Neural progenitor cell (in vitro differentiated cells): ENCODE data around the gene CACNA1D. TPM values are rescaled to one million over a fixed set of nuclear protein-coding genes. Genes with fewer than 3 reads are reported as not detected.

ENCODE experiments used
- DNase-seq: peaks from one replicate; pipeline ENCODE4 v3.0.0-alpha.2; 2016; ENCODE audit warnings: low spot score
- H2AFZ ChIP-seq: fragments of 200-600 bp; sonication (generic); replicated peaks from 2 replicates; pipeline ENCODE4 v1.6.1; 2016; ENCODE audit warnings: antibody characterized with exemption
- H3F3A ChIP-seq: fragments of 200-600 bp; sonication (generic); 2 replicates; pipeline ENCODE4 v1.6.1; 2016; ENCODE audit warnings: antibody characterized with exemption, low read depth
- H3K27ac ChIP-seq: fragments of 200-600 bp; sonication (generic); 2 replicates; pipeline ENCODE4 v1.5.1; 2016; ENCODE audit warnings: mild to moderate bottlenecking
- H3K27me3 ChIP-seq: fragments of 200-600 bp; sonication (generic); 2 replicates; pipeline ENCODE4 v1.6.1; 2016; ENCODE audit warnings: mild to moderate bottlenecking, moderate library complexity
- H3K36me3 ChIP-seq: fragments of 200-600 bp; sonication (generic); 2 replicates; pipeline ENCODE4 v1.5.1; 2016
- H3K4me1 ChIP-seq: fragments of 200-600 bp; sonication (generic); 2 replicates; pipeline ENCODE4 v1.6.1; 2016; ENCODE audit warnings: mixed run types
- H3K4me2 ChIP-seq: fragments of 200-600 bp; sonication (generic); 2 replicates; pipeline ENCODE4 v1.6.1; 2016
- H3K4me3 ChIP-seq: fragments of 200-600 bp; sonication (generic); 2 replicates; pipeline ENCODE4 v1.5.1; 2016
- H3K79me2 ChIP-seq: fragments of 200-600 bp; sonication (generic); 2 replicates; pipeline ENCODE4 v1.6.1; 2016; ENCODE audit warnings: low read depth
- H3K9ac ChIP-seq: fragments of 200-600 bp; sonication (generic); 2 replicates; pipeline ENCODE4 v1.6.1; 2016
- H3K9me3 ChIP-seq: fragments of 200-600 bp; sonication (generic); 2 replicates; pipeline ENCODE4 v1.5.1; 2016; ENCODE audit warnings: low read depth
- H4K20me1 ChIP-seq: fragments of 200-600 bp; sonication (generic); 2 replicates; pipeline ENCODE4 v1.6.1; 2016; ENCODE audit warnings: low read depth
- H3K27ac Mint-ChIP-seq: 3 replicates; pipeline ENCODE4 v1.8.0; 2021; ENCODE audit warnings: mixed read lengths
- H3K27me3 Mint-ChIP-seq: 2 replicates; pipeline ENCODE4 v1.8.0; 2022; ENCODE audit warnings: low read depth, mild to moderate bottlenecking, inconsistent platforms, moderate library complexity, mixed read lengths; ENCODE audit not compliant: insufficient read depth
- H3K36me3 Mint-ChIP-seq: 3 replicates; pipeline ENCODE4 v1.8.0; 2021; ENCODE audit warnings: mixed read lengths
- H3K4me1 Mint-ChIP-seq: 3 replicates; pipeline ENCODE4 v1.8.0; 2021; ENCODE audit warnings: mixed read lengths
- H3K4me3 Mint-ChIP-seq: 3 replicates; pipeline ENCODE4 v1.8.0; 2021; ENCODE audit warnings: mild to moderate bottlenecking, moderate library complexity, mixed read lengths
- H3K9me3 Mint-ChIP-seq: 3 replicates; pipeline ENCODE4 v1.8.0; 2020; ENCODE audit warnings: mixed read lengths
- CTCF ChIP-seq: fragments of 200-600 bp; sonication (generic); IDR thresholded peaks from 2 replicates; pipeline ENCODE4 v1.5.1; 2017; ENCODE audit warnings: antibody characterized with exemption, mild to moderate bottlenecking
- EZH2 ChIP-seq: fragments of 200-600 bp; sonication (generic); IDR thresholded peaks from 2 replicates; pipeline ENCODE4 v1.6.1; 2017; ENCODE audit warnings: antibody characterized with exemption, mild to moderate bottlenecking, moderate library complexity
- EZH2phosphoT487 ChIP-seq: fragments of 200-600 bp; sonication (generic); IDR thresholded peaks from 2 replicates; pipeline ENCODE4 v1.6.1; 2017; ENCODE audit warnings: antibody characterized with exemption
- total RNA-seq: library from RNA; depleted of rRNA; stranded (reverse); fragments of >200 nt; gene quantifications from 2 replicates; pipeline ENCODE4 v1.2.3, GENCODE V29; 2015; ENCODE audit warnings: low replicate concordance

The CACNA1D gene
- total RNA-seq, 1 donor from 2014 or later = 4.7 TPM

DNA sequence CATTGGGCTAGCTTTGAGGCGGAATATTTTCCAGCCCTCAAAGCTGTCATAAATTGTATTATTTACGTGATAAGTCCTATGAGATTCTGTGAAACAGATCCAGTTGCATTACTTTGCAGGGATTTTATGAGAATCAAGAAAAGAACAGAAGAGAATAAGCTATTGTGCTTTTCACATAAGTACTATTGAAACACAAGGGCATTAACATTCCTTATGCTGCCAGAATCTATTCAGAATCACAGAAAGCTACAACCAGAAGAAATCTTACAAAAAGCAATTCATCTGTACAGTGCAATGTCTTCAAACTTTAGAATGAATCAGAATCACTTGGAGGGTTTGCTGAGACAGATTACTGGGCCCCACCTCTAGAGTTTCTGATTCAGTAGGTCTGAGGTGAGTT is 10.6 kb upstream of the CACNA1D start:
- Mint-ChIP-seq H3K27ac (no peak overlapping the region), H3K4me3 (no peak overlapping the region), H3K4me1 (peaks cover 5% of the 10 kb centered on the region), H3K36me3 (no peaks in the 10 kb centered on the region), H3K27me3 (peaks cover 21% of the 10 kb centered on the region), H3K9me3 (no peaks in the 10 kb centered on the region)
- Histone ChIP-seq H3K27me3 (no peaks in the 10 kb centered on the region), H3K4me3 (no peak overlapping the region), H2AFZ (no peak overlapping the region), H3K79me2 (no peaks in the 10 kb centered on the region), H3K9ac (no peak overlapping the region), H3K36me3 (no peaks in the 10 kb centered on the region), H3K4me1 (peaks cover 3% of the 10 kb centered on the region), H3K9me3 (no peaks in the 10 kb centered on the region), H3F3A (peaks cover 2% of the 10 kb centered on the region), H4K20me1 (no peaks in the 10 kb centered on the region), H3K27ac (no peak overlapping the region), H3K4me2 (no peak overlapping the region)
- no peak for TF ChIP-seq CTCF
- no peak for TF ChIP-seq EZH2phosphoT487
- no peak for TF ChIP-seq EZH2
- DNase-seq = no peak

GRCh38 chr3:53484984-53485383 is 9.4 kb upstream of the CACNA1D start:
- Histone ChIP-seq H3K9me3 (no peaks in the 10 kb centered on the region), H3F3A (no peaks in the 10 kb centered on the region), H3K36me3 (no peaks in the 10 kb centered on the region), H3K27ac (no peak overlapping the region), H3K27me3 (no peaks in the 10 kb centered on the region), H3K4me1 (peaks cover 4% of the 10 kb centered on the region), H3K4me3 (no peak overlapping the region), H2AFZ (no peak overlapping the region), H3K79me2 (no peaks in the 10 kb centered on the region), H3K4me2 (no peak overlapping the region), H3K9ac (no peak overlapping the region), H4K20me1 (peaks cover 3% of the 10 kb centered on the region)
- H3K9me3 Mint-ChIP-seq = no peaks in the 10 kb centered on the region
- peaks cover 20% of the 10 kb centered on the region for H3K27me3 Mint-ChIP-seq
- TF ChIP-seq CTCF = no peak
- TF ChIP-seq EZH2phosphoT487 = no peak
- TF ChIP-seq EZH2 = no peak
- DNase-seq = no peak
- peaks cover 5% of the 10 kb centered on the region for H3K4me1 Mint-ChIP-seq
- no peaks in the 10 kb centered on the region for H3K36me3 Mint-ChIP-seq
- H3K4me3 Mint-ChIP-seq = no peak overlapping the region
- H3K27ac Mint-ChIP-seq = no peak overlapping the region

DNA sequence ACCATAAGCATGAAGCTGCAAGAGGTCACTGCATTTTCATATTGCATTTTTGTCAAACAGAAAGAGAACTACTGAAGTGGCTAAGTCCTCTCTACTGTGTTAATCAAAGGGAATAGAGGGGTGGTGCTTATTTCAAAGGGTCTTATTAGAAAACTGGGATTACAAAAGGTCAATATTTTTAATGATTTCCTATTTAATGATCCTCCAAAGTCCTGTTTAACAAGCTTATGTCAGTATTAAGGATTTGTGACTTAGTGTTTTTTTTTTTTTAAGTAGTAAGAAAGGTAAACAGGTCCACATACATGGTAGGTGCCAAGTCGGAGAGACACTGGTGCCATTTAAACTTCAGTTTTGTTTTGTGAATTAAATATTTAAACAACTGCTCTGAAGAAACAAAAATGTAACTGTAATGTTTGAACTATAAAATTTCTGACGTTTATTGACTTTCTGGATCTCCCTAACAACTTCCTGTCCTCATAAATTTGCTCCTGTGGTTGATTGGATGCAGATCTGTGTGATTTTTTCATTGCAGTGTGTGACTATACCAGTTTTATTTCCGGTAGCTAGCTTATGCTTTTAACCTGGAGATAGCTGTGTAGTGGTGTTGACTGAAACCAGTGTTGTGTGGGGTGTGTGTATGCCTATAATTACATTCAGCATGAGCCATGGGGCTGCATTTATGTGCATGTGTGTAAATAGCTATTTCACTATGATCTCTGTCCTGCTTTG is 8.6 kb upstream of the CACNA1D start:
- Mint-ChIP-seq H3K4me1 (peaks cover 11% of the 10 kb centered on the region), H3K27ac (no peak overlapping the region), H3K9me3 (no peaks in the 10 kb centered on the region), H3K36me3 (no peaks in the 10 kb centered on the region), H3K4me3 (no peak overlapping the region), H3K27me3 (peaks cover 18% of the 10 kb centered on the region)
- Histone ChIP-seq H3K36me3 (no peaks in the 10 kb centered on the region), H3K79me2 (no peaks in the 10 kb centered on the region), H3K27ac (no peak overlapping the region), H3K4me3 (no peak overlapping the region), H2AFZ (no peak overlapping the region), H4K20me1 (peaks cover 3% of the 10 kb centered on the region), H3F3A (no peaks in the 10 kb centered on the region), H3K4me2 (no peak overlapping the region), H3K27me3 (peaks cover under 1% of the 10 kb centered on the region), H3K9me3 (no peaks in the 10 kb centered on the region), H3K4me1 (peaks cover 11% of the 10 kb centered on the region), H3K9ac (no peak overlapping the region)
- no peak for DNase-seq
- no peak for TF ChIP-seq EZH2phosphoT487
- TF ChIP-seq EZH2 = no peak
- no peak for TF ChIP-seq CTCF
